A673 (cell line): ENCODE data around the gene APIP. TPM values are rescaled to one million over a fixed set of nuclear protein-coding genes. Genes with fewer than 3 reads are reported as not detected.

Experiments used
- BruUV-seq: library from RNA; stranded (reverse); fragments of 400-500 nt; replicated peaks from 2 replicates; lab custom pipeline; 2021; lab: Mats Ljungman, UMichigan
- CTCF ChIA-PET: fragments of 300-600 bp; sonication (Branson Sonifier 250); formaldehyde crosslinking; loops from one replicate; lab custom pipeline; 2022; ENCODE audit warnings: antibody characterized with exemption; lab: Charles Lee
- POLR2A ChIA-PET: fragments of 300-600 bp; sonication (Branson Sonifier 250); formaldehyde crosslinking; loops from one replicate; lab custom pipeline; 2022; ENCODE audit warnings: antibody characterized with exemption; ENCODE audit not compliant: low non-redundant PET; lab: Charles Lee
- DNase-seq: peaks from one replicate; pipeline ENCODE4 v3.0.0-alpha.2; 2015; ENCODE audit warnings: low spot score
- H3K27ac ChIP-seq: fragments of 200-600 bp; sonication (generic); 2 replicates; pipeline ENCODE4 v1.5.1; 2016; ENCODE audit warnings: mixed run types, low read depth, mild to moderate bottlenecking, mixed read lengths, antibody characterized with exemption, low read length; ENCODE audit not compliant: poor library complexity, severe bottlenecking
- H3K27me3 ChIP-seq: fragments of 200-600 bp; sonication (generic); replicated peaks from 2 replicates; pipeline ENCODE4 v1.6.1; 2017; ENCODE audit warnings: mixed run types, low read depth, mild to moderate bottlenecking, mixed read lengths, antibody characterized with exemption, low read length; ENCODE audit not compliant: insufficient read depth, poor library complexity
- H3K36me3 ChIP-seq: fragments of 200-600 bp; sonication (generic); 2 replicates; pipeline ENCODE4 v1.6.1; 2016; ENCODE audit warnings: mixed run types, mild to moderate bottlenecking, mixed read lengths, antibody characterized with exemption, low read length; ENCODE audit not compliant: insufficient read depth, poor library complexity, severe bottlenecking
- H3K4me1 ChIP-seq: fragments of 200-600 bp; sonication (generic); 2 replicates; pipeline ENCODE4 v1.6.1; 2017; ENCODE audit warnings: mixed run types, mild to moderate bottlenecking, mixed read lengths, antibody characterized with exemption, low read length; ENCODE audit not compliant: insufficient read depth, poor library complexity, severe bottlenecking
- H3K4me3 ChIP-seq: fragments of 200-600 bp; sonication (generic); 2 replicates; pipeline ENCODE4 v1.5.1; 2016; ENCODE audit warnings: low read depth, mixed run types, mild to moderate bottlenecking, mixed read lengths, low read length; ENCODE audit not compliant: poor library complexity, severe bottlenecking
- H3K9me3 ChIP-seq: fragments of 200-600 bp; sonication (generic); 2 replicates; pipeline ENCODE4 v1.6.1; 2016; ENCODE audit warnings: mixed run types, low read depth, mild to moderate bottlenecking, mixed read lengths, antibody characterized with exemption, low read length; ENCODE audit not compliant: poor library complexity, severe bottlenecking
- EZH2 ChIP-seq: fragments of 200-600 bp; sonication (generic); IDR thresholded peaks from 2 replicates; pipeline ENCODE4 v1.6.1; 2017; ENCODE audit warnings: borderline replicate concordance, low read depth, mild to moderate bottlenecking, mixed read lengths, antibody characterized with exemption, low read length; ENCODE audit not compliant: poor library complexity, severe bottlenecking
- intact Hi-C: fragments of 100-400 bp; cut with micrococcal nuclease; formaldehyde crosslinking; loops from one replicate; pipeline ENCODE4 v1.10.0; 2022; ENCODE audit not compliant: unreplicated experiment
- total RNA-seq: library from RNA; stranded (reverse); gene quantifications from 2 replicates; pipeline ENCODE4 v1.2.3, GENCODE V29; 2021
- TF ChIP-seq, protein P1 (sequence below): fragments of 300-800, 200-600 bp; sonication (generic); conservative IDR thresholded peaks from 2 replicates; pipeline ENCODE4 v1.5.1; 2017; ENCODE audit warnings: low read depth, mild to moderate bottlenecking, antibody characterized with exemption, low read length, moderate library complexity, mixed read lengths

The APIP gene
- total RNA-seq, 1 experiment from 2014 or later = 99.8 TPM

DNA sequence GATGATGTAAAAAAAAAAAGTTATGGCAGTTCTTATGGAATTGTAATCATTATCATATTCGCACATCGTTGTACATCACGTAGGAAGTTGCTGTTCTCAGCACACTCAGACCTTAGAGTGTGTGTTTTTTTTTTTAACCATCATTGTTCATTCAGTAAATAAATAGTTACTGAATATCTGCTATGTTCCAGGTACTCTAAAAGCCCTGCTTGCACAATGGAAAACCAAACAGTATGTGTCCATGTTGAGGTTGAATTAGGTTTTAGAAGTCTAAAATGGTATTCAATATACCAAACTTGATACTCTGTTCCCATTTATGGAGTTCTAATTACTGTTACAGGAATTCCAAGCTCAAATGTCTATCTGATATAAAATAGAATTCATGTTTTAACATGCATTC lies 41.4 kb upstream of the APIP start:
- no TSS peak for BruUV-seq
- no peaks in the 10 kb centered on the region for H3K9me3 ChIP-seq
- ChIA-PET POLR2A (no interaction called here), CTCF (no interaction called here)
- DNase-seq = no peak
- TF ChIP-seq EZH2 = no peak
- TF ChIP-seq, protein P1, sequence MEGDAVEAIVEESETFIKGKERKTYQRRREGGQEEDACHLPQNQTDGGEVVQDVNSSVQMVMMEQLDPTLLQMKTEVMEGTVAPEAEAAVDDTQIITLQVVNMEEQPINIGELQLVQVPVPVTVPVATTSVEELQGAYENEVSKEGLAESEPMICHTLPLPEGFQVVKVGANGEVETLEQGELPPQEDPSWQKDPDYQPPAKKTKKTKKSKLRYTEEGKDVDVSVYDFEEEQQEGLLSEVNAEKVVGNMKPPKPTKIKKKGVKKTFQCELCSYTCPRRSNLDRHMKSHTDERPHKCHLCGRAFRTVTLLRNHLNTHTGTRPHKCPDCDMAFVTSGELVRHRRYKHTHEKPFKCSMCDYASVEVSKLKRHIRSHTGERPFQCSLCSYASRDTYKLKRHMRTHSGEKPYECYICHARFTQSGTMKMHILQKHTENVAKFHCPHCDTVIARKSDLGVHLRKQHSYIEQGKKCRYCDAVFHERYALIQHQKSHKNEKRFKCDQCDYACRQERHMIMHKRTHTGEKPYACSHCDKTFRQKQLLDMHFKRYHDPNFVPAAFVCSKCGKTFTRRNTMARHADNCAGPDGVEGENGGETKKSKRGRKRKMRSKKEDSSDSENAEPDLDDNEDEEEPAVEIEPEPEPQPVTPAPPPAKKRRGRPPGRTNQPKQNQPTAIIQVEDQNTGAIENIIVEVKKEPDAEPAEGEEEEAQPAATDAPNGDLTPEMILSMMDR = no peak
- intact Hi-C loops = no loop called here
- no peaks in the 10 kb centered on the region for H3K27me3 ChIP-seq
- H3K4me1 ChIP-seq = no peaks in the 10 kb centered on the region
- H3K36me3 ChIP-seq = peaks cover 14% of the 10 kb centered on the region
- H3K27ac ChIP-seq = no peak overlapping the region
- no peak overlapping the region for H3K4me3 ChIP-seq

DNA sequence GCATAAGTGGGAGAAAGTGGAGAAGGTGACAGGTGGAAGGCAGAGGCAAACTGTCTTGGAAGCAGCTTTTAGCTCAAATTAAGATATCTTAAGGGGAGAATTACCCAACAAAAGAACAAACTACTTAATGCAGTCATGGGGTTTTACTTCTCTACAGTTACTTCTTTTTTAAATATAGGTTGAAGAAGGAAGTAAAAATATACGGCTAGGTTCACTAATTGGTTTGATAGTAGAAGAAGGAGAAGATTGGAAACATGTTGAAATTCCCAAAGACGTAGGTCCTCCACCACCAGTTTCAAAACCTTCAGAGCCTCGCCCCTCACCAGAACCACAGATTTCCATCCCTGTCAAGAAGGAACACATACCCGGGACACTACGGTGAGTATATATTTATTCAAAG lies 41.0 kb upstream of the APIP start:
- Histone ChIP-seq H3K9me3 (no peaks in the 10 kb centered on the region), H3K4me1 (no peaks in the 10 kb centered on the region), H3K4me3 (no peak overlapping the region), H3K27me3 (no peaks in the 10 kb centered on the region), H3K27ac (no peak overlapping the region), H3K36me3 (peaks cover 14% of the 10 kb centered on the region)
- TF ChIP-seq EZH2 = no peak
- TF ChIP-seq, protein P1 = no peak
- intact Hi-C loops = no loop called here
- DNase-seq = no peak
- CTCF ChIA-PET = no interaction called here
- POLR2A ChIA-PET = no interaction called here
- no TSS peak for BruUV-seq

DNA sequence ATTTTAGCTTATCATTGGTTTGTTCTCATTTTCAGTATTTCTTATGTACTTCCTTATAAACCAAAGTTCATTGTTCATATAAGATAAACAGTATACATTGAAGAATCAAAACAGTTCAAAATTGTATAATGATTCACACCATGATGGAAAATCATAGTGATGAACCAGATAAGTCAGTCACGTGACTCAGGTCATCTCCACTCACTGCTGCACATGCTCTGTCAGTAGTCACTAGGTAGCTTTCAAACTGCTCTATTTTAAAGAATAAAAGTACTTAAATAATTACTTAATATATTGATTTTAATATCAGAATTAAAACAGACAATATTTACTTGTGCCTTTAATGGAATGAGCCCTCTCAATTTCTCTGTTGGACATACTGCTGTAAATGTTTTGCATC lies 37.8 kb upstream of the APIP start:
- ChIA-PET CTCF (no interaction called here), POLR2A (no interaction called here)
- intact Hi-C loops = no loop called here
- BruUV-seq = no TSS peak
- Histone ChIP-seq H3K9me3 (no peaks in the 10 kb centered on the region), H3K36me3 (peaks cover 7% of the 10 kb centered on the region), H3K27ac (no peak overlapping the region), H3K27me3 (no peaks in the 10 kb centered on the region), H3K4me1 (no peaks in the 10 kb centered on the region), H3K4me3 (no peak overlapping the region)
- no peak for DNase-seq
- no peak for TF ChIP-seq EZH2
- TF ChIP-seq, protein P1 = no peak
